ENCODE measurements around the gene CD93. TPM values are rescaled to one million over a fixed set of nuclear protein-coding genes. Genes with fewer than 3 reads are reported as not detected.

CD93 gene
- total and polyA plus RNA-seq, 2 donors from 2014 or later = 9.9 to 104 TPM

GRCh38 chr20:23118766-23119165 is 32.6 kb upstream of the CD93 start:
- no peak overlapping the region for H3K9ac ChIP-seq (ENCODE audit: low read length in 3 of 3)
- H3K9me3 ChIP-seq (ENCODE audit: control insufficient read depth in 2 of 3, insufficient read depth in 1 of 3, low read length in 3 of 3) = no peaks in the 10 kb centered on the region
- TF ChIP-seq CTCF (IDR thresholded peaks at IDR 0.05; ENCODE audit: borderline replicate concordance, extremely low read depth, insufficient read depth) = no peak
- H3K4me3 ChIP-seq (ENCODE audit: low read length in 3 of 3) = no peak overlapping the region
- intact Hi-C loops (cut with DNase I) = no loop called here
- no peaks in the 10 kb centered on the region for H3K27me3 ChIP-seq (ENCODE audit: control insufficient read depth, insufficient read depth, low read length)
- DNase-seq (no peak), FAIRE-seq (no peak)
- peaks cover 0 to 6% (median 0%) of the 10 kb centered on the region in 3 donors for H3K4me1 ChIP-seq (ENCODE audit: control insufficient read depth in 2 of 3, insufficient read depth in 2 of 3, low read depth in 1 of 3, low read length in 3 of 3)
- no peaks in the 10 kb centered on the region for H3K36me3 ChIP-seq (ENCODE audit: control insufficient read depth in 2 of 3, insufficient read depth in 3 of 3, low read length in 3 of 3)
- no peak overlapping the region for H3K27ac ChIP-seq (ENCODE audit: low read depth in 2 of 2, low read length in 2 of 2)

- DNase-seq (no peak), FAIRE-seq (no peak)
- H3K27ac ChIP-seq (ENCODE audit: low read depth in 2 of 2, low read length in 2 of 2) = no peak overlapping the region
- no peak overlapping the region for H3K9ac ChIP-seq (ENCODE audit: low read length in 3 of 3)
- no peak for TF ChIP-seq CTCF (IDR thresholded peaks at IDR 0.05; ENCODE audit: borderline replicate concordance, extremely low read depth, insufficient read depth)
- H3K9me3 ChIP-seq (ENCODE audit: control insufficient read depth in 2 of 3, insufficient read depth in 1 of 3, low read length in 3 of 3) = no peaks in the 10 kb centered on the region
- intact Hi-C loops (cut with DNase I) = no loop called here
- H3K27me3 ChIP-seq (ENCODE audit: control insufficient read depth, insufficient read depth, low read length) = no peaks in the 10 kb centered on the region
- H3K36me3 ChIP-seq (ENCODE audit: control insufficient read depth in 2 of 3, insufficient read depth in 3 of 3, low read length in 3 of 3) = no peaks in the 10 kb centered on the region
- H3K4me1 ChIP-seq (ENCODE audit: control insufficient read depth in 2 of 3, insufficient read depth in 2 of 3, low read depth in 1 of 3, low read length in 3 of 3) = peaks cover 0 to 8% (median 0%) of the 10 kb centered on the region in 3 donors
- H3K4me3 ChIP-seq (ENCODE audit: low read length in 3 of 3) = no peak overlapping the region
Observed at GRCh38 chr20:23118144-23118543, 32.0 kb upstream of the CD93 start.

GRCh38 chr20:23117738-23118137 is 31.6 kb upstream of the CD93 start:
- no peak for TF ChIP-seq CTCF (IDR thresholded peaks at IDR 0.05; ENCODE audit: borderline replicate concordance, extremely low read depth, insufficient read depth)
- no peak for FAIRE-seq
- no peak overlapping the region for H3K27ac ChIP-seq (ENCODE audit: low read depth in 2 of 2, low read length in 2 of 2)

More at GRCh38 chr20:23117738-23118137, 31.6 kb upstream of the CD93 start:
- Histone ChIP-seq H3K4me1 (ENCODE audit: control insufficient read depth in 2 of 3, insufficient read depth in 2 of 3, low read depth in 1 of 3, low read length in 3 of 3) (peaks cover 0 to 8% (median 0%) of the 10 kb centered on the region in 3 donors), H3K4me3 (ENCODE audit: low read length in 3 of 3) (no peak overlapping the region), H3K9me3 (ENCODE audit: control insufficient read depth in 2 of 3, insufficient read depth in 1 of 3, low read length in 3 of 3) (no peaks in the 10 kb centered on the region), H3K36me3 (ENCODE audit: control insufficient read depth in 2 of 3, insufficient read depth in 3 of 3, low read length in 3 of 3) (no peaks in the 10 kb centered on the region), H3K27me3 (ENCODE audit: control insufficient read depth, insufficient read depth, low read length) (no peaks in the 10 kb centered on the region), H3K9ac (ENCODE audit: low read length in 3 of 3) (no peak overlapping the region)
- intact Hi-C loops (cut with DNase I) = no loop called here
- DNase-seq = no peak
